ENCODE measurements around the gene INHBE. TPM values are rescaled to one million over a fixed set of nuclear protein-coding genes. Genes with fewer than 3 reads are reported as not detected.
"Not testable (repeated sequence)": the region's sequence is repeated elsewhere in the genome, so short reads cannot be mapped to it uniquely, and the experiment has no call there.

INHBE gene
- total RNA-seq, 2 experiments from 2014 or later = 0.81 to 1.0 TPM

DNA sequence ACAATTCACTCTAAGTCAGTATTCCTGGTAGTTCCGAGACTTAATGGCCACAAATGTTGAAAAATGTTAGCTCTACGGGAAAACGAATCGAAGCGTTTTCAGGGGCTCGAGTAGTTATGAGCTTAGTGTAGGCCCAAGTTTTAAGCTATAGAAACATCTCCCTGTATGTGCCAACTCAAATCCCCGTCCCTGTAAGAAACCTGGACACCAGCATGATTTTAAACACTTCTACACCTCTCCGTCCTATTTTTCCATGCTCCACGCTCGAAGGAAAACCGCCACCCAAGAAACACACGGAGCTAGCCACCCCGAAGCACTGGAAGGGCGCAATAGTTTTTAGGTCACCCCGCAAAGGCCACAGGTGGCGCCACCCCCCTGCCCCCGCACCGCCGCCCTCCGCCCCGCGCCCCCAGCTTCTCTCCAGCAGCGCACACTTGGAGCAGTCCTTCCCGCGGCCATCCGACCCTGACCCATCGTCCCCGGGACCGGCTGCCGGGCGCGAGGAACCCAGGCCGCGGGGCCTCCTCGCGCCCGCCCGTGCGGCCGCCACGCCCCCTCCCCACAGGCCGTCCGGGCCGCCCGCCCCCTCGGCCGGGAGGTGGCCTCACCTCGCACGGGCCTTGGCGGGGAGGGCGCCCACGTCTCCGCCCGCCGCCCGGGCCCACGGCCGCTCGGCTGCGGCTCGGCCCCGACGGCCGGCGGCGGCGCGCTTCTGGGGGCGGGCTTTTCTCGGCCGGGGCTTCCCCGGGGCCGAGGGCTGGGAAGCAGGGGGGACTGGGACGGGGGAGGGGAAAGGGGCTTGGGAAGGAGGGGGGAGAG lies 24.8 kb upstream of the INHBE start:
- CTCF ChIA-PET = interaction anchor here (0.6 to 1.3 kb wide), 7 partner anchors 9 to 169 kb away, joined by 3 to 15 read pairs (median 4); no protein-coding TSS in a partner anchor
- Mint-ChIP-seq H3K9me3 (no peaks in the 10 kb centered on the region), H3K27ac (peak overlapping the region; percentile 98), H3K4me1 (ENCODE audit: low read depth) (peaks cover 38% of the 10 kb centered on the region), H3K36me3 (ENCODE audit: low read depth) (peaks cover 10% of the 10 kb centered on the region), H3K27me3 (ENCODE audit: low read depth) (no peaks in the 10 kb centered on the region), H3K4me3 (peak overlapping the region; percentile 94)
- intact Hi-C loops (cut with micrococcal nuclease) = loop anchor here (1.0 to 5.0 kb wide), 3 partner anchors 25 to 706 kb away; partner anchors contain the start of gene NACA
- DNase-seq = peak; percentile 55

DNA sequence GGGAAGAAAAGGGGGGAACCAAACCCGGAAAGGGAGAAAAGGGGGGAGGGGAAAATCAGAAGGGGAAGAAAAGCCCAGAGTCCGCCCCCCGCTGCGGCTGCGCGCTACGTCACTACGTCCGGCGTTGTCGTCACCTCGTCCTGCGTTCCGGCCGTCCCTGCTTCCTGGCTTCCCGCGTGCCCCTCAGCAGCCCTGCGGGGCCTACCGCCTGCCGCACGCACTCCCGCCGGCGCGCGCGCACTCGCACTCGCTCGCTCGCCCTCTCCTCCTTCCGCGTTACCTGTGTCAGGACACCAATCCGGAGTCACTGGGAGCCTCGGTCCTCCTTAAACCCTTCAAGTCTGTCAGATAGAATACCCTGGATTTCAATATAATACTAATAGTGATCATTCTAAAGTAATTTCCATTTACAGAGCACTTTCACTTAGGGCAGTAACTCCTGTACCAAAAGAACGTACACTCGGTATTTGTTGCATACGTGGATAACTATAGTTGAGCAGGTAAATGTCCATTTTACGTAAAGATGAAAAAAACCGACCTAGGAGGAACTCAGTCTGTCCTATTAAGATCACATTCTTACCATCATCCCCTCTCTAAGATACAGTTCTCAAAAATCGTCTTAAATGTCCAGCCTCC lies 24.1 kb upstream of the INHBE start, which contains the start of gene R3HDM2:
Gene R3HDM2, minus strand, starts transcription at position 113 of the 636 bp plus-strand sequence. CDS start 120,615 bp downstream, outside the sequence.
- peaks cover 37% of the 10 kb centered on the region for H3K4me1 Mint-ChIP-seq (ENCODE audit: low read depth)
- H3K4me3 Mint-ChIP-seq = peak within 1 kb of the TSS; percentile 94
- CTCF ChIA-PET = interaction anchor here (1.8 to 4.4 kb wide), 2 partner anchors 23 to 28 kb away, joined by 8 to 49 read pairs; partner anchors contain the start of gene INHBE
- no peaks in the 10 kb centered on the region for H3K27me3 Mint-ChIP-seq (ENCODE audit: low read depth)
- H3K9me3 Mint-ChIP-seq = no peaks in the 10 kb centered on the region
- peak; percentile 97 for DNase-seq
- intact Hi-C loops (cut with micrococcal nuclease) = loop anchor here (1.0 to 5.0 kb wide), 7 partner anchors 26 to 706 kb away; partner anchors contain the start of genes DDIT3, GLI1 and NACA
- peak within 1 kb of the TSS; percentile 98 for H3K27ac Mint-ChIP-seq
- H3K36me3 Mint-ChIP-seq (ENCODE audit: low read depth) = peaks cover 7% of the 10 kb centered on the region

DNA sequence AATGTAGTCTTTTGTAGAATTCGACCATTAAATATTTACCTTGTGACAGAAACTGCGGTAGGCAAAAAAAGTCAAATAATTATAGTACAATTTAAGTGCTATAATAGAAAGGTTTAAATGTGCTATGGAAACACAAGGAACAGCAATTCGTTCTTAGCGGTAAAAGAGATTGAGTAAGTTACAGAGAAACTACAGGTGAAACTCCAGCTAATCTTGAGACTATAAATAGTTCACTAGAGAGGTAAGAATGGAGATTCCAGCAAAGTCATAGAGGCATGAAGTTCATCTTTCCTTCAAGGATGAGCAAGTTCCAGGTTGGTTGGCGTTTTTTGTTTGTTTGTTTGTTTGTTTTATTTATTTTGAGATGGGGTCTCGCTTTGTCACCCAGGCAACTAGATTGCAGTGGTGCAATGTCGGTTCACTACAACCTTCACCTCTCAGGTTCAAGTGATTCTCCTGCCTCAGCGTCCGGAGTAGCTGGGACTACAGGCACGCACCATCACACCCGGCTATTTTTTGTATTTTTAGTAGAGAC lies 23.4 kb upstream of the INHBE start:
- no peak for DNase-seq
- H3K4me3 Mint-ChIP-seq = peak overlapping the region; percentile 88
- peaks cover 7% of the 10 kb centered on the region for H3K36me3 Mint-ChIP-seq (ENCODE audit: low read depth)
- H3K27me3 Mint-ChIP-seq (ENCODE audit: low read depth) = no peaks in the 10 kb centered on the region
- CTCF ChIA-PET = interaction anchor here (1.8 to 4.4 kb wide), 2 partner anchors 22 to 27 kb away, joined by 8 to 49 read pairs; partner anchors contain the start of gene INHBE
- H3K4me1 Mint-ChIP-seq (ENCODE audit: low read depth) = peaks cover 35% of the 10 kb centered on the region
- no peaks in the 10 kb centered on the region for H3K9me3 Mint-ChIP-seq
- H3K27ac Mint-ChIP-seq = peak overlapping the region; percentile 97
- intact Hi-C loops (cut with micrococcal nuclease) = loop anchor here (1.0 to 5.0 kb wide), 6 partner anchors 28 to 707 kb away; partner anchors contain the start of genes DDIT3, GLI1 and NACA

- H3K27ac Mint-ChIP-seq = no peak overlapping the region
- no peaks in the 10 kb centered on the region for H3K9me3 Mint-ChIP-seq
- intact Hi-C loops (cut with micrococcal nuclease) = loop anchor here (5.0 kb wide), 1 partner anchor 91 kb away; no protein-coding TSS in a partner anchor
- H3K4me1 Mint-ChIP-seq (ENCODE audit: low read depth) = peaks cover 25% of the 10 kb centered on the region
- peaks cover 5% of the 10 kb centered on the region for H3K36me3 Mint-ChIP-seq (ENCODE audit: low read depth)
- no peaks in the 10 kb centered on the region for H3K27me3 Mint-ChIP-seq (ENCODE audit: low read depth)
- DNase-seq = no peak
- H3K4me3 Mint-ChIP-seq = no peak overlapping the region
- CTCF ChIA-PET = interaction anchor here (0.7 to 4.4 kb wide), 2 partner anchors 8 to 21 kb away, joined by 3 to 49 read pairs; partner anchors contain the start of gene INHBE
These were observed 21.7 kb upstream of the INHBE start for GRCh38 chr12:57433370-57433769.

DNA sequence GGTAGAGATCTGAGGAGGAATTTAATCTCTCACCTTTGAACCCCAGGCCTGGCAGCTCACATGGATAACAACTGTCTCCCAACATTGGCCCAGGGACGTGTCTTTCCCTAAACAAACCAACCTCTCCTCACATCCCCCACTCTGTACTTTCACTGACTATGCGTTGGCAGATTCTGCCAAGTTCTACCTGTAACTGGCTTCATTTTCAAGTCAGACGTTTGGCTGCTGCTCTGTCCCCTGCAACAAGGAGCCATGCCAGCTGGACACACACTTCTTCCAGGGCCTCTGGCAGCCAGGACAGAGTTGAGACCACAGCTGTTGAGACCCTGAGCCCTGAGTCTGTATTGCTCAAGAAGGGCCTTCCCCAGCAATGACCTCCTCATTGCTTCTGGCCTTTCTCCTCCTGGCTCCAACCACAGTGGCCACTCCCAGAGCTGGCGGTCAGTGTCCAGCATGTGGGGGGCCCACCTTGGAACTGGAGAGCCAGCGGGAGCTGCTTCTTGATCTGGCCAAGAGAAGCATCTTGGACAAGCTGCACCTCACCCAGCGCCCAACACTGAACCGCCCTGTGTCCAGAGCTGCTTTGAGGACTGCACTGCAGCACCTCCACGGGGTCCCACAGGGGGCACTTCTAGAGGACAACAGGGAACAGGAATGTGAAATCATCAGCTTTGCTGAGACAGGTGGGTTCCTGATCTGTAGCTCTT lies 20.4 kb upstream of the INHBE start, which contains the start of gene INHBC:
Gene INHBC, plus strand, starts transcription at position 268 of the 707 bp plus-strand sequence. Its CDS starts 103 bp downstream, at position 371.
- peaks cover 15% of the 10 kb centered on the region for H3K4me1 Mint-ChIP-seq (ENCODE audit: low read depth)
- H3K27me3 Mint-ChIP-seq (ENCODE audit: low read depth) = no peaks in the 10 kb centered on the region
- peaks cover 2% of the 10 kb centered on the region for H3K36me3 Mint-ChIP-seq (ENCODE audit: low read depth)
- H3K9me3 Mint-ChIP-seq = no peaks in the 10 kb centered on the region
- no peak within 1 kb of the TSS for H3K4me3 Mint-ChIP-seq
- intact Hi-C loops (cut with micrococcal nuclease) = loop anchor here (5.0 kb wide), 1 partner anchor 92 kb away; no protein-coding TSS in a partner anchor
- no peak for DNase-seq
- CTCF ChIA-PET = interaction anchor here (0.6 to 4.4 kb wide), 4 partner anchors 20 to 169 kb away, joined by 3 to 49 read pairs (median 3); partner anchors contain the start of gene INHBE
- H3K27ac Mint-ChIP-seq = no peak within 1 kb of the TSS

- Mint-ChIP-seq H3K36me3 (ENCODE audit: low read depth) (no peaks in the 10 kb centered on the region), H3K27me3 (ENCODE audit: low read depth) (no peaks in the 10 kb centered on the region), H3K4me1 (ENCODE audit: low read depth) (peaks cover 13% of the 10 kb centered on the region), H3K27ac (no peak overlapping the region), H3K4me3 (no peak overlapping the region), H3K9me3 (no peaks in the 10 kb centered on the region)
- intact Hi-C loops (cut with micrococcal nuclease) = no loop called here
- DNase-seq = no peak
- CTCF ChIA-PET = interaction anchor here (0.8 to 4.4 kb wide), 3 partner anchors 19 to 127 kb away, joined by 3 to 49 read pairs (median 3); partner anchors contain the start of gene INHBE
These were observed 19.8 kb upstream of the INHBE start for GRCh38 chr12:57435293-57435692.

DNA sequence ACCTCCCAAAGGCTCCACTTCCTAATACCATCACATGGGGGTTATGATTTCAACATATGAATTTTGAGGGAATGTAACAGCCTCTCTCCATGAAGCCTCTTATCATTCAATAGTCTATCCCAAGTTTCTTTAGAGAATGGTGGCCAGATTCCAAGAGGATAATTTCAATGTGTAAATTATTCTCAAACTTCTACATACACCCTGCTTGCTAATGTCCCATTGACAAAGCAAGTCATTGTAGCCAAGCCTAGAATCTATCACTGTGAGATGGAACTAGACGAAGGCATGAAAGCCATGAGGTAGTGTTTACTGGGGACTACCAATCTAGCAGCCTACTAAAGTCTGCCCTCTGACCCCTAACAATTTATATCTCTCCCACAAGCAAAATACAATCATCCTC lies 16.7 kb upstream of the INHBE start:
- H3K27me3 Mint-ChIP-seq (ENCODE audit: low read depth) = peaks cover 4% of the 10 kb centered on the region

GRCh38 chr12:57439762-57440266 lies 15.3 kb upstream of the INHBE start:
- CTCF ChIA-PET = interaction anchor here (1.0 to 1.7 kb wide), 2 partner anchors 13 to 16 kb away, joined by 3 to 5 read pairs; no protein-coding TSS in a partner anchor

More for the DNA sequence above, 16.7 kb upstream of the INHBE start:
- Mint-ChIP-seq H3K27ac (no peak overlapping the region), H3K9me3 (peaks cover 8% of the 10 kb centered on the region), H3K4me1 (ENCODE audit: low read depth) (peaks cover 2% of the 10 kb centered on the region), H3K36me3 (ENCODE audit: low read depth) (peaks cover 2% of the 10 kb centered on the region), H3K4me3 (no peak overlapping the region)
- intact Hi-C loops (cut with micrococcal nuclease) = no loop called here
- CTCF ChIA-PET = no interaction called here
- DNase-seq = no peak

GRCh38 chr12:57441393-57441792 lies 13.7 kb upstream of the INHBE start:
- CTCF ChIA-PET = interaction anchor here (0.6 to 1.7 kb wide), 4 partner anchors 10 to 20 kb away, joined by 3 to 4 read pairs (median 4); no protein-coding TSS in a partner anchor
- H3K36me3 Mint-ChIP-seq (ENCODE audit: low read depth); intact Hi-C loops (cut with micrococcal nuclease); H3K9me3 Mint-ChIP-seq; H3K27ac Mint-ChIP-seq; H3K4me3 Mint-ChIP-seq; DNase-seq; H3K4me1 Mint-ChIP-seq (ENCODE audit: low read depth); H3K27me3 Mint-ChIP-seq (ENCODE audit: low read depth): not testable (repeated sequence)

More at GRCh38 chr12:57439762-57440266, 15.3 kb upstream of the INHBE start:
- Mint-ChIP-seq H3K27ac (no peak overlapping the region), H3K36me3 (ENCODE audit: low read depth) (peaks cover 2% of the 10 kb centered on the region), H3K4me1 (ENCODE audit: low read depth) (peaks cover 2% of the 10 kb centered on the region), H3K27me3 (ENCODE audit: low read depth) (peaks cover 4% of the 10 kb centered on the region), H3K9me3 (peaks cover 8% of the 10 kb centered on the region), H3K4me3 (no peak overlapping the region)
- intact Hi-C loops (cut with micrococcal nuclease) = no loop called here
- no peak for DNase-seq

- no peak for DNase-seq
- no peaks in the 10 kb centered on the region for H3K4me1 Mint-ChIP-seq (ENCODE audit: low read depth)
- H3K4me3 Mint-ChIP-seq = no peak overlapping the region
- H3K27me3 Mint-ChIP-seq (ENCODE audit: low read depth) = peaks cover 4% of the 10 kb centered on the region
- CTCF ChIA-PET = interaction anchor here (0.6 to 1.7 kb wide), 4 partner anchors 10 to 1074 kb away, joined by 3 to 4 read pairs (median 4); no protein-coding TSS in a partner anchor
- peaks cover 8% of the 10 kb centered on the region for H3K9me3 Mint-ChIP-seq
- intact Hi-C loops (cut with micrococcal nuclease) = no loop called here
- no peak overlapping the region for H3K27ac Mint-ChIP-seq
- peaks cover 2% of the 10 kb centered on the region for H3K36me3 Mint-ChIP-seq (ENCODE audit: low read depth)
These were observed 13.2 kb upstream of the INHBE start for GRCh38 chr12:57441846-57442427.
